SK-N-SH treated with all-trans-retinoic acid at 6 μM for 48 hours (cell line): ENCODE data around the gene ERFE.

Experiments used
- ARNTL ChIP-seq: fragments of 450-650 bp; formaldehyde crosslinking; IDR thresholded peaks from 2 replicates; pipeline ENCODE4 v1.5.0; 2020; ENCODE audit warnings: low read depth, mild to moderate bottlenecking, moderate library complexity, borderline replicate concordance
- ESRRG ChIP-seq: fragments of 250-450 bp; sonication (Bioruptor Pico); IDR thresholded peaks from 2 replicates; pipeline ENCODE4 v1.6.1; 2021; ENCODE audit warnings: mild to moderate bottlenecking
- GLIS3 ChIP-seq: fragments of 250-450 bp; sonication (Bioruptor Pico); IDR thresholded peaks from 2 replicates; pipeline ENCODE4 v1.5.0; 2020; ENCODE audit warnings: mild to moderate bottlenecking, moderate library complexity
- ISL1 ChIP-seq: fragments of 250-450 bp; sonication (Bioruptor Pico); IDR thresholded peaks from 2 replicates; pipeline ENCODE4 v2.1.2; 2022; ENCODE audit warnings: mild to moderate bottlenecking, moderate library complexity
- OSR1 ChIP-seq: fragments of 250-450 bp; sonication (Bioruptor Pico); IDR thresholded peaks from 2 replicates; pipeline ENCODE4 v1.8.0; 2022; ENCODE audit warnings: moderate library complexity, mild to moderate bottlenecking, inconsistent platforms
- PATZ1 ChIP-seq: fragments of 250-450 bp; sonication (Bioruptor Pico); IDR thresholded peaks from 2 replicates; pipeline ENCODE4 v1.8.0; 2020; ENCODE audit warnings: mild to moderate bottlenecking, moderate library complexity, borderline replicate concordance
- PPARA ChIP-seq: fragments of 250-450 bp; sonication (Bioruptor Pico); IDR thresholded peaks from 2 replicates; pipeline ENCODE4 v1.5.0; 2020; ENCODE audit warnings: mild to moderate bottlenecking, borderline replicate concordance
- RARB ChIP-seq: fragments of 250-450 bp; sonication (Bioruptor Pico); IDR thresholded peaks from 2 replicates; pipeline ENCODE4 v1.8.0; 2021; ENCODE audit warnings: mild to moderate bottlenecking, moderate library complexity
- ZFP3 ChIP-seq: fragments of 250-450 bp; sonication (Bioruptor Pico); IDR thresholded peaks from 2 replicates; pipeline ENCODE4 v1.5.0; 2020; ENCODE audit warnings: mild to moderate bottlenecking, moderate library complexity
- ZFP30 ChIP-seq: fragments of 450-650 bp; formaldehyde crosslinking; IDR thresholded peaks from 2 replicates; pipeline ENCODE4 v1.5.0; 2022; ENCODE audit warnings: mild to moderate bottlenecking, moderate library complexity
- TF ChIP-seq, protein P1 (sequence below): fragments of 250-450 bp; sonication (Bioruptor Pico); IDR thresholded peaks from 2 replicates; pipeline ENCODE4 v1.5.1; 2020; ENCODE audit warnings: low read depth, mild to moderate bottlenecking, moderate library complexity
- TF ChIP-seq, protein P2 (sequence below): fragments of 250-450 bp; sonication (Bioruptor Pico); IDR thresholded peaks from 2 replicates; pipeline ENCODE4 v1.5.0; 2020; ENCODE audit warnings: mild to moderate bottlenecking, moderate library complexity

DNA sequence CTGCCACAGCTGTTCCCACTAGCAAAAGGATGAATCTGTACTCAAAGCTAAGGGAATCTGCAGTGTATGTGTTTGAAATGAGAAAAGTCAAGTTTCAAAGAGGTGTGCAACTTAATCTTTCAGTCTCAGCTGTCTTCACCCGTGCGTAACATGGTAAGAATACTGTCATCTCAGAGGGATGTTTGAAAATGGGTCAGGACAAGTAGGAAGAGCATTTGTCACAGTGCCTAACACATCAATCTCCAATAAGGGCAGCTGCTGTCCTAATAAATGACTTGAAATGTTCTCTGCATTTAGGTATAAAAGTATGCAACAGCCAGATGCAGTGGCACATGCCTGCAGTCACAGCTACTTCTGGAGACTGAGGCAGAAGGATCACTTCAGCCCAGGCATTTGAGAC is 31.7 kb downstream of the ERFE start:
- TF ChIP-seq PPARA (CRISPR knock-in tag) (no peak), RARB (CRISPR knock-in tag) (no peak), ZFP30 (CRISPR knock-in tag) (no peak), ZFP3 (CRISPR knock-in tag) (no peak), ISL1 (no peak), GLIS3 (CRISPR knock-in tag) (no peak), ARNTL (CRISPR knock-in tag) (no peak), OSR1 (CRISPR knock-in tag) (no peak), PATZ1 (no peak), ESRRG (CRISPR knock-in tag) (no peak)
- TF ChIP-seq, protein P1, sequence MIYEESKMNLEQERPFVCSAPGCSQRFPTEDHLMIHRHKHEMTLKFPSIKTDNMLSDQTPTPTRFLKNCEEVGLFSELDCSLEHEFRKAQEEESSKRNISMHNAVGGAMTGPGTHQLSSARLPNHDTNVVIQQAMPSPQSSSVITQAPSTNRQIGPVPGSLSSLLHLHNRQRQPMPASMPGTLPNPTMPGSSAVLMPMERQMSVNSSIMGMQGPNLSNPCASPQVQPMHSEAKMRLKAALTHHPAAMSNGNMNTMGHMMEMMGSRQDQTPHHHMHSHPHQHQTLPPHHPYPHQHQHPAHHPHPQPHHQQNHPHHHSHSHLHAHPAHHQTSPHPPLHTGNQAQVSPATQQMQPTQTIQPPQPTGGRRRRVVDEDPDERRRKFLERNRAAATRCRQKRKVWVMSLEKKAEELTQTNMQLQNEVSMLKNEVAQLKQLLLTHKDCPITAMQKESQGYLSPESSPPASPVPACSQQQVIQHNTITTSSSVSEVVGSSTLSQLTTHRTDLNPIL = no peak
- TF ChIP-seq, protein P2, sequence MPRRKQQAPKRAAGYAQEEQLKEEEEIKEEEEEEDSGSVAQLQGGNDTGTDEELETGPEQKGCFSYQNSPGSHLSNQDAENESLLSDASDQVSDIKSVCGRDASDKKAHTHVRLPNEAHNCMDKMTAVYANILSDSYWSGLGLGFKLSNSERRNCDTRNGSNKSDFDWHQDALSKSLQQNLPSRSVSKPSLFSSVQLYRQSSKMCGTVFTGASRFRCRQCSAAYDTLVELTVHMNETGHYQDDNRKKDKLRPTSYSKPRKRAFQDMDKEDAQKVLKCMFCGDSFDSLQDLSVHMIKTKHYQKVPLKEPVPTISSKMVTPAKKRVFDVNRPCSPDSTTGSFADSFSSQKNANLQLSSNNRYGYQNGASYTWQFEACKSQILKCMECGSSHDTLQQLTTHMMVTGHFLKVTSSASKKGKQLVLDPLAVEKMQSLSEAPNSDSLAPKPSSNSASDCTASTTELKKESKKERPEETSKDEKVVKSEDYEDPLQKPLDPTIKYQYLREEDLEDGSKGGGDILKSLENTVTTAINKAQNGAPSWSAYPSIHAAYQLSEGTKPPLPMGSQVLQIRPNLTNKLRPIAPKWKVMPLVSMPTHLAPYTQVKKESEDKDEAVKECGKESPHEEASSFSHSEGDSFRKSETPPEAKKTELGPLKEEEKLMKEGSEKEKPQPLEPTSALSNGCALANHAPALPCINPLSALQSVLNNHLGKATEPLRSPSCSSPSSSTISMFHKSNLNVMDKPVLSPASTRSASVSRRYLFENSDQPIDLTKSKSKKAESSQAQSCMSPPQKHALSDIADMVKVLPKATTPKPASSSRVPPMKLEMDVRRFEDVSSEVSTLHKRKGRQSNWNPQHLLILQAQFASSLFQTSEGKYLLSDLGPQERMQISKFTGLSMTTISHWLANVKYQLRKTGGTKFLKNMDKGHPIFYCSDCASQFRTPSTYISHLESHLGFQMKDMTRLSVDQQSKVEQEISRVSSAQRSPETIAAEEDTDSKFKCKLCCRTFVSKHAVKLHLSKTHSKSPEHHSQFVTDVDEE (CRISPR knock-in tag) = no peak
